HepG2 (cell line): ENCODE measurements around the gene RTBDN. TPM values are rescaled to one million over a fixed set of nuclear protein-coding genes. Genes with fewer than 3 reads are reported as not detected.

Experiments
- ATAC-seq: fragments of 200-7000 bp; cut with Tn5 transposase; 3 replicates; pipeline ENCODE4 v1.9.1; 2020; ENCODE audit warnings: mild to moderate bottlenecking, moderate library complexity
- BruUV-seq: library from RNA; stranded (reverse); fragments of 400-500 nt; replicated peaks from 2 replicates; lab custom pipeline; 2021; lab: Mats Ljungman, UMichigan
- CTCF ChIA-PET: fragments of 300-600 bp; formaldehyde crosslinking; extraction: SDS; loops from one replicate; lab custom pipeline; 2021; ENCODE audit warnings: low total read pairs, inconsistent platforms, low intra/inter-chr PET ratio; lab: Yijun Ruan, JAX
- POLR2A ChIA-PET: fragments of 350-600 bp; sonication (Branson Sonifier 250); formaldehyde crosslinking; loops from one replicate; lab custom pipeline; 2020; ENCODE audit warnings: antibody characterized with exemption, inconsistent platforms; lab: Yijun Ruan, JAX
- DNase-seq: peaks from one replicate; pipeline ENCODE4 v3.0.0-alpha.2; 2015; ENCODE audit warnings: low spot score
- FAIRE-seq: peaks from 3 replicates; lab custom pipeline; 2011; peaks lifted over from hg19 to GRCh38; lab: Jason Lieb, UNC
- H2AFZ ChIP-seq: one replicate; pipeline ENCODE4 v1.6.1; 2011; ENCODE audit warnings: low read length, inconsistent platforms
- H3K27ac ChIP-seq: fragments of 300-600 bp; 3 replicates; pipeline ENCODE4 v1.8.0; 2011; ENCODE audit warnings: mixed run types, mild to moderate bottlenecking, mixed read lengths, low read length, inconsistent platforms; ENCODE audit not compliant: insufficient read depth; ENCODE audit errors: extremely low read length
- H3K27me3 ChIP-seq, 2 experiments: fragments of 200-600 bp in 1 of 2; 2 replicates in 1 of 2; 3 replicates in 1 of 2; pipeline versions ENCODE4 v1.6.0 to v1.8.0; 2011; ENCODE audit warnings: low read length in 2 of 2, mild to moderate bottlenecking in 2 of 2, moderate library complexity in 2 of 2, inconsistent platforms in 1 of 2; ENCODE audit not compliant: insufficient read depth in 2 of 2, control insufficient read depth in 1 of 2
- H3K36me3 ChIP-seq, 2 experiments: fragments of 200-600 bp in 1 of 2; replicated peaks in 1 of 2; 2 replicates in 1 of 2; 3 replicates in 1 of 2; pipeline versions ENCODE4 v1.5.1 to v1.8.0; 2011; ENCODE audit warnings: low read length in 2 of 2, inconsistent platforms in 1 of 2; ENCODE audit not compliant: insufficient read depth in 2 of 2, control insufficient read depth in 1 of 2
- H3K4me1 ChIP-seq: 2 replicates; pipeline ENCODE4 v1.5.1; 2012; ENCODE audit warnings: low read length, inconsistent platforms; ENCODE audit not compliant: insufficient read depth
- H3K4me2 ChIP-seq: 2 replicates; pipeline ENCODE4 v1.6.0; 2011; ENCODE audit warnings: low read depth, low read length, inconsistent platforms
- H3K4me3 ChIP-seq, 3 experiments: fragments of 200-600 bp in 1 of 3; sonication (generic), shearing (Covaris generic) in 1 of 3; replicated peaks in 1 of 3; 2 replicates each; pipeline ENCODE4 v1.5.1; 2011 to 2016; ENCODE audit warnings: low read length in 3 of 3, inconsistent platforms in 2 of 3, low read depth in 2 of 3, mild to moderate bottlenecking in 2 of 3, control low read depth in 1 of 3, mixed read lengths in 1 of 3; ENCODE audit not compliant: insufficient read depth in 1 of 3
- H3K79me2 ChIP-seq: one replicate; pipeline ENCODE4 v1.6.1; 2011; ENCODE audit warnings: low read length, inconsistent platforms; ENCODE audit not compliant: insufficient read depth
- H3K9ac ChIP-seq: 2 replicates; pipeline ENCODE4 v1.6.0; 2011; ENCODE audit warnings: mild to moderate bottlenecking, low read depth, low read length, inconsistent platforms; ENCODE audit not compliant: insufficient read depth
- H3K9me3 ChIP-seq: 2 replicates; pipeline ENCODE4 v1.5.1; 2012; ENCODE audit warnings: mild to moderate bottlenecking, low read length
- H4K20me1 ChIP-seq: 2 replicates; pipeline ENCODE4 v1.6.0; 2011; ENCODE audit warnings: inconsistent platforms, mild to moderate bottlenecking, low read length, moderate library complexity; ENCODE audit not compliant: insufficient read depth
- ATF3 ChIP-seq: sonication (generic); formaldehyde crosslinking; IDR thresholded peaks from 2 replicates; pipeline ENCODE4 v1.4.0; 2020; ENCODE audit warnings: missing genetic modification reagents
- EED ChIP-seq: sonication (generic); formaldehyde crosslinking; IDR thresholded peaks from 2 replicates; pipeline ENCODE4 v1.5.0; 2020; ENCODE audit warnings: mild to moderate bottlenecking, missing genetic modification reagents
- FOXO1 ChIP-seq: sonication (generic); formaldehyde crosslinking; IDR thresholded peaks from 2 replicates; pipeline ENCODE4 v1.4.0; 2020; ENCODE audit warnings: missing genetic modification reagents
- JDP2 ChIP-seq: sonication (generic); formaldehyde crosslinking; IDR thresholded peaks from 2 replicates; pipeline ENCODE4 v1.8.1; 2022; ENCODE audit warnings: missing genetic modification reagents, borderline replicate concordance
- PATZ1 ChIP-seq: sonication (generic); formaldehyde crosslinking; IDR thresholded peaks from 2 replicates; pipeline ENCODE4 v1.4.0; 2020; ENCODE audit warnings: missing genetic modification reagents
- SETDB1 ChIP-seq: sonication (generic); formaldehyde crosslinking; IDR thresholded peaks from 2 replicates; pipeline ENCODE4 v1.5.1; 2020; ENCODE audit warnings: missing genetic modification reagents, mild to moderate bottlenecking, borderline replicate concordance
- SIN3A ChIP-seq: IDR thresholded peaks from 2 replicates; pipeline ENCODE4 v1.6.1; 2011; ENCODE audit warnings: low read depth, mild to moderate bottlenecking, control low read depth, low read length, borderline replicate concordance
- SIX4 ChIP-seq: sonication (generic); formaldehyde crosslinking; IDR thresholded peaks from 2 replicates; pipeline ENCODE4 v1.4.0; 2020; ENCODE audit warnings: missing genetic modification reagents
- ZNF549 ChIP-seq: sonication (generic); formaldehyde crosslinking; IDR thresholded peaks from 2 replicates; pipeline ENCODE4 v1.5.0; 2020; ENCODE audit warnings: missing genetic modification reagents
- WGBS: methylation state at CpG from one replicate; pipeline ENCODE4 v1.1.6; 2017; ENCODE audit warnings: low lambda C conversion rate; 5-methylcytosine and 5-hydroxymethylcytosine counted together
- in situ Hi-C: cut with HindIII; loops from 2 replicates; pipeline ENCODE4 v1.10.0; 2017; ENCODE audit warnings: low pct_unique_long_range_greater_than_20kb; ENCODE audit not compliant: extremely low pct_ligation_motif_present
- intact Hi-C: fragments of 100-400 bp; cut with micrococcal nuclease; formaldehyde crosslinking; loops from one replicate; pipeline ENCODE4 v1.10.0; 2022; ENCODE audit not compliant: unreplicated experiment
- polyA plus RNA-seq, 8 experiments: library from polyadenylated mRNA; depleted of rRNA in 3 of 8; stranded (reverse) in 7 of 8; unstranded in 1 of 8; fragments of >200 nt; fragmentation: Illumina TruSeq in 4 of 8; extraction: Trizol in 4 of 8; gene quantifications; 2 replicates each; pipeline versions ENCODE4 v1.2.1 to v1.2.3, GENCODE V29; 2011 to 2016; ENCODE audit warnings: low read depth in 4 of 8, missing spikeins in 1 of 8, mixed read lengths in 1 of 8; ENCODE audit not compliant: insufficient read depth in 1 of 8
- total RNA-seq, 5 experiments: library from RNA; depleted of rRNA; stranded (reverse); fragments of >200 nt; fragmentation: Illumina TruSeq; extraction: Trizol; gene quantifications; 2 replicates each; pipeline ENCODE4 v1.2.3, GENCODE V29; 2016; ENCODE audit warnings: low read depth in 1 of 5
- TF ChIP-seq, protein P1 (sequence below): sonication (generic); formaldehyde crosslinking; IDR thresholded peaks from 2 replicates; pipeline ENCODE4 v1.5.1; 2020; ENCODE audit warnings: mild to moderate bottlenecking, missing genetic modification reagents, borderline replicate concordance
- TF ChIP-seq, protein P2 (sequence below): sonication (generic); formaldehyde crosslinking; IDR thresholded peaks from 2 replicates; pipeline ENCODE4 v1.5.0; 2020; ENCODE audit warnings: missing genetic modification reagents, mild to moderate bottlenecking, borderline replicate concordance
- TF ChIP-seq, protein P3 (sequence below): sonication (generic); formaldehyde crosslinking; IDR thresholded peaks from 2 replicates; pipeline ENCODE4 v1.5.0; 2020; ENCODE audit warnings: mild to moderate bottlenecking, missing genetic modification reagents

RTBDN gene
- total and polyA plus RNA-seq, 2 of the 13 experiments (the other 11 are each of a cell fraction or from before 2014, with no cell fraction given), result 0.27 to 0.48 TPM

- Histone ChIP-seq H4K20me1 (no peaks in the 10 kb centered on the region), H3K36me3 (no peaks in the 10 kb centered on the region), H3K4me1 (peaks cover 82% of the 10 kb centered on the region), H3K4me3 (no peak overlapping the region), H3K9me3 (no peaks in the 10 kb centered on the region), H3K79me2 (no peaks in the 10 kb centered on the region), H3K9ac (no peak overlapping the region), H3K27ac (no peak overlapping the region), H2AFZ (no peak overlapping the region), H3K27me3 (no peaks in the 10 kb centered on the region; a peak in 3 of 5 replicates), H3K4me2 (no peak overlapping the region)
- BruUV-seq, result no TSS peak
- 37% methylated on average over 3 of the region's 3 CpGs for WGBS
- DNase-seq (no peak), ATAC-seq (no peak), FAIRE-seq (no peak)
- ChIA-PET CTCF (no interaction called here), POLR2A (interaction anchor here (1.4 to 1.5 kb wide), 2 partner anchors 9 to 14 kb away, joined by 3 to 5 read pairs; no protein-coding TSS in a partner anchor)
- in situ Hi-C loops (no loop called here), intact Hi-C loops (no loop called here)
- no peak for TF ChIP-seq SIX4 (CRISPR knock-in tag)
- TF ChIP-seq, protein P1, sequence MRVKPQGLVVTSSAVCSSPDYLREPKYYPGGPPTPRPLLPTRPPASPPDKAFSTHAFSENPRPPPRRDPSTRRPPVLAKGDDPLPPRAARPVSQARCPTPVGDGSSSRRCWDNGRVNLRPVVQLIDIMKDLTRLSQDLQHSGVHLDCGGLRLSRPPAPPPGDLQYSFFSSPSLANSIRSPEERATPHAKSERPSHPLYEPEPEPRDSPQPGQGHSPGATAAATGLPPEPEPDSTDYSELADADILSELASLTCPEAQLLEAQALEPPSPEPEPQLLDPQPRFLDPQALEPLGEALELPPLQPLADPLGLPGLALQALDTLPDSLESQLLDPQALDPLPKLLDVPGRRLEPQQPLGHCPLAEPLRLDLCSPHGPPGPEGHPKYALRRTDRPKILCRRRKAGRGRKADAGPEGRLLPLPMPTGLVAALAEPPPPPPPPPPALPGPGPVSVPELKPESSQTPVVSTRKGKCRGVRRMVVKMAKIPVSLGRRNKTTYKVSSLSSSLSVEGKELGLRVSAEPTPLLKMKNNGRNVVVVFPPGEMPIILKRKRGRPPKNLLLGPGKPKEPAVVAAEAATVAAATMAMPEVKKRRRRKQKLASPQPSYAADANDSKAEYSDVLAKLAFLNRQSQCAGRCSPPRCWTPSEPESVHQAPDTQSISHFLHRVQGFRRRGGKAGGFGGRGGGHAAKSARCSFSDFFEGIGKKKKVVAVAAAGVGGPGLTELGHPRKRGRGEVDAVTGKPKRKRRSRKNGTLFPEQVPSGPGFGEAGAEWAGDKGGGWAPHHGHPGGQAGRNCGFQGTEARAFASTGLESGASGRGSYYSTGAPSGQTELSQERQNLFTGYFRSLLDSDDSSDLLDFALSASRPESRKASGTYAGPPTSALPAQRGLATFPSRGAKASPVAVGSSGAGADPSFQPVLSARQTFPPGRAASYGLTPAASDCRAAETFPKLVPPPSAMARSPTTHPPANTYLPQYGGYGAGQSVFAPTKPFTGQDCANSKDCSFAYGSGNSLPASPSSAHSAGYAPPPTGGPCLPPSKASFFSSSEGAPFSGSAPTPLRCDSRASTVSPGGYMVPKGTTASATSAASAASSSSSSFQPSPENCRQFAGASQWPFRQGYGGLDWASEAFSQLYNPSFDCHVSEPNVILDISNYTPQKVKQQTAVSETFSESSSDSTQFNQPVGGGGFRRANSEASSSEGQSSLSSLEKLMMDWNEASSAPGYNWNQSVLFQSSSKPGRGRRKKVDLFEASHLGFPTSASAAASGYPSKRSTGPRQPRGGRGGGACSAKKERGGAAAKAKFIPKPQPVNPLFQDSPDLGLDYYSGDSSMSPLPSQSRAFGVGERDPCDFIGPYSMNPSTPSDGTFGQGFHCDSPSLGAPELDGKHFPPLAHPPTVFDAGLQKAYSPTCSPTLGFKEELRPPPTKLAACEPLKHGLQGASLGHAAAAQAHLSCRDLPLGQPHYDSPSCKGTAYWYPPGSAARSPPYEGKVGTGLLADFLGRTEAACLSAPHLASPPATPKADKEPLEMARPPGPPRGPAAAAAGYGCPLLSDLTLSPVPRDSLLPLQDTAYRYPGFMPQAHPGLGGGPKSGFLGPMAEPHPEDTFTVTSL (CRISPR knock-in tag), result no peak
- TF ChIP-seq SIN3A, result no peak
- TF ChIP-seq, protein P2, sequence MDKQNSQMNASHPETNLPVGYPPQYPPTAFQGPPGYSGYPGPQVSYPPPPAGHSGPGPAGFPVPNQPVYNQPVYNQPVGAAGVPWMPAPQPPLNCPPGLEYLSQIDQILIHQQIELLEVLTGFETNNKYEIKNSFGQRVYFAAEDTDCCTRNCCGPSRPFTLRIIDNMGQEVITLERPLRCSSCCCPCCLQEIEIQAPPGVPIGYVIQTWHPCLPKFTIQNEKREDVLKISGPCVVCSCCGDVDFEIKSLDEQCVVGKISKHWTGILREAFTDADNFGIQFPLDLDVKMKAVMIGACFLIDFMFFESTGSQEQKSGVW, result no peak
- TF ChIP-seq ATF3, result no peak
- TF ChIP-seq, protein P3, sequence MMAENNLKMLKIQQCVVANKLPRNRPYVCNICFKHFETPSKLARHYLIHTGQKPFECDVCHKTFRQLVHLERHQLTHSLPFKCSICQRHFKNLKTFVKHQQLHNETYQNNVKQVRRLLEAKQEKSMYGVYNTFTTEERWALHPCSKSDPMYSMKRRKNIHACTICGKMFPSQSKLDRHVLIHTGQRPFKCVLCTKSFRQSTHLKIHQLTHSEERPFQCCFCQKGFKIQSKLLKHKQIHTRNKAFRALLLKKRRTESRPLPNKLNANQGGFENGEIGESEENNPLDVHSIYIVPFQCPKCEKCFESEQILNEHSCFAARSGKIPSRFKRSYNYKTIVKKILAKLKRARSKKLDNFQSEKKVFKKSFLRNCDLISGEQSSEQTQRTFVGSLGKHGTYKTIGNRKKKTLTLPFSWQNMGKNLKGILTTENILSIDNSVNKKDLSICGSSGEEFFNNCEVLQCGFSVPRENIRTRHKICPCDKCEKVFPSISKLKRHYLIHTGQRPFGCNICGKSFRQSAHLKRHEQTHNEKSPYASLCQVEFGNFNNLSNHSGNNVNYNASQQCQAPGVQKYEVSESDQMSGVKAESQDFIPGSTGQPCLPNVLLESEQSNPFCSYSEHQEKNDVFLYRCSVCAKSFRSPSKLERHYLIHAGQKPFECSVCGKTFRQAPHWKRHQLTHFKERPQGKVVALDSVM (CRISPR knock-in tag), result peak; percentile 88
- TF ChIP-seq SETDB1 (CRISPR knock-in tag), result no peak
- no peak for TF ChIP-seq ZNF549 (CRISPR knock-in tag)
- no peak for TF ChIP-seq JDP2 (CRISPR knock-in tag)
- TF ChIP-seq FOXO1 (CRISPR knock-in tag), result no peak
- TF ChIP-seq PATZ1, result no peak
- no peak for TF ChIP-seq EED (CRISPR knock-in tag)
Observed at GRCh38 chr19:12786952-12787351, 47.4 kb downstream of the RTBDN start.
